Measurements from ENCODE around the gene PLSCR1. TPM values are rescaled to one million over a fixed set of nuclear protein-coding genes. Genes with fewer than 3 reads are reported as not detected.
"Not testable (repeated sequence)": the region's sequence is repeated elsewhere in the genome, so short reads cannot be mapped to it uniquely, and the experiment has no call there.

PLSCR1 gene
- total RNA-seq, 1 donor from 2014 or later, result 12.0 TPM

DNA sequence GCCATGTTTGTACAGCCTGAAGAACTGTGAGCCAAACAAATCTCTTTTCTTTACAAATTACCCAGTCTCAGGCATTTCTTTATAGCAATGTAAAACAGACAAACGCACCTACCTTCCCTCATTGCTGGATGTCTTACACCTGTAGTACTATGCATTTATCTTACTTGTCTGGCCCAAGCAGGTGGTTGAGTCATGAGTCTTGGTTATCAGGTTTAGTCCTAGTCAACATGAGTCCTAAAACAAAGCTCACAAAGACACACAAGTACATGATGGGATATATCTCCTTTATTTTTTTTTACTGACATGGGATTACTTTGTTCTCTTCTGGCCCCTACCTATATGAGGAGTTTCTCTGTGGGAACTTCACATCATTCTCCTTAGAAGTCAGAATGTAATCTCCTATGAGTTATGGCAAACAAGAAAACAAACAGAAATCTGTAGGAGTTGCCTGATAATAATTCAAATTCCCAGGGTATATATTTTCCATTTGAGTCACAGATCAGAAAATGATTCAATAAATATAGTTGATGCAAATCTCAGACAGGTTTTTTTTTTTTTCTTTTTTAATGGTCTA lies 41.4 kb downstream of the PLSCR1 start:
- H3K4me1 ChIP-seq (ENCODE audit: control insufficient read depth in 3 of 3, insufficient read depth in 3 of 3, low read length in 3 of 3), result no peaks in the 10 kb centered on the region
- no peaks in the 10 kb centered on the region for H3K9me3 ChIP-seq (ENCODE audit: control insufficient read depth in 3 of 3, low read length in 3 of 3)
- no peak overlapping the region for H3K9ac ChIP-seq (ENCODE audit: low read depth in 1 of 3, low read length in 3 of 3)
- no peak overlapping the region for H3K27ac ChIP-seq (ENCODE audit: low read depth, low read length)
- no peaks in the 10 kb centered on the region for H3K36me3 ChIP-seq (ENCODE audit: control insufficient read depth in 3 of 3, insufficient read depth in 3 of 3, low read length in 3 of 3)
- no peaks in the 10 kb centered on the region for H3K27me3 ChIP-seq (ENCODE audit: control insufficient read depth in 3 of 3, insufficient read depth in 3 of 3, low read length in 3 of 3)
- no peak overlapping the region for H3K4me3 ChIP-seq (ENCODE audit: low read length in 3 of 3)

DNA sequence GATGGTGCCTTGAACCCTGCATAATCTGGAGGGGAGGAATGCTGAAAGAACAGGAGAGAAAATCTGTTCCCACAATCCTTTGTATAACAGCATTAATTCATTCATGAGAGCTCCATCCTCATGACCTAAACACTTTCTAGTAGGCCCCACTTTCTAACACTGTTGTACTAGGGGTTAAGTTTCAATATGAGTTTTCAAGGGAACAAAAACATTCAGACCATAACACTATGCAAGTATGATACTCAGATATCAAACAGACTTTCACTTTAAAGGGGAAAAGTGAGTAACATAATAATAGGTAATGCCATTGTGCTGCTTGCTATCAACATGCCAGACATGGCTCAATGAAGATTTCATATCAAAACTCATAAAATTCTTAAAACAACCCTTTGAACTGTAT lies 42.7 kb downstream of the PLSCR1 start:
- no peaks in the 10 kb centered on the region for H3K4me1 ChIP-seq (ENCODE audit: control insufficient read depth in 3 of 3, insufficient read depth in 3 of 3, low read length in 3 of 3)
- no peak overlapping the region for H3K9ac ChIP-seq (ENCODE audit: low read depth in 1 of 3, low read length in 3 of 3)
- H3K27ac ChIP-seq (ENCODE audit: low read depth, low read length), result no peak overlapping the region
- no peaks in the 10 kb centered on the region for H3K27me3 ChIP-seq (ENCODE audit: control insufficient read depth in 3 of 3, insufficient read depth in 3 of 3, low read length in 3 of 3)
- no peaks in the 10 kb centered on the region for H3K36me3 ChIP-seq (ENCODE audit: control insufficient read depth in 3 of 3, insufficient read depth in 3 of 3, low read length in 3 of 3)
- no peaks in the 10 kb centered on the region for H3K9me3 ChIP-seq (ENCODE audit: control insufficient read depth in 3 of 3, low read length in 3 of 3)
- no peak overlapping the region for H3K4me3 ChIP-seq (ENCODE audit: low read length in 3 of 3)

DNA sequence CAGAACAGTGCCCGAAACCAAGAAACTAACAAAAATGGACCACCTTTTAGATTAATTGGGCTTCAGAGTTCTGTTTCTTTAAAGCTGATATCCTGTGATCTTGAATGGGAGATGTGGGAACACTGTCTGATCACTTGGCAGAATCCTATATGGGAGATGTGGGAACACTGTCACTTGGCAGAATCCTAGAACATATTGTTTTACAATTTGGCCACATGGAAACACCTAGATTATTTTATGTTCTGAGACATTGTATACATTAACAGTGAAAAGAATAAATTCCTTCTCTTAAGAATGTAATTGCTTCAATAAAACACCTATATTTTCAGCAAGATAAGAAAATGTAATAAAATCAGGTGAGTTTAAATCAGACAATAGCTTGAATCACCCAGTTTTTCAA lies 44.7 kb downstream of the PLSCR1 start:
- Histone ChIP-seq H3K4me3 (ENCODE audit: low read length in 3 of 3) (no peak overlapping the region), H3K27me3 (ENCODE audit: control insufficient read depth in 3 of 3, insufficient read depth in 3 of 3, low read length in 3 of 3) (no peaks in the 10 kb centered on the region), H3K9me3 (ENCODE audit: control insufficient read depth in 3 of 3, low read length in 3 of 3) (no peaks in the 10 kb centered on the region), H3K9ac (ENCODE audit: low read depth in 1 of 3, low read length in 3 of 3) (no peak overlapping the region), H3K27ac (ENCODE audit: low read depth, low read length) (no peak overlapping the region), H3K36me3 (ENCODE audit: control insufficient read depth in 3 of 3, insufficient read depth in 3 of 3, low read length in 3 of 3) (no peaks in the 10 kb centered on the region), H3K4me1 (ENCODE audit: control insufficient read depth in 3 of 3, insufficient read depth in 3 of 3, low read length in 3 of 3) (no peaks in the 10 kb centered on the region)

DNA sequence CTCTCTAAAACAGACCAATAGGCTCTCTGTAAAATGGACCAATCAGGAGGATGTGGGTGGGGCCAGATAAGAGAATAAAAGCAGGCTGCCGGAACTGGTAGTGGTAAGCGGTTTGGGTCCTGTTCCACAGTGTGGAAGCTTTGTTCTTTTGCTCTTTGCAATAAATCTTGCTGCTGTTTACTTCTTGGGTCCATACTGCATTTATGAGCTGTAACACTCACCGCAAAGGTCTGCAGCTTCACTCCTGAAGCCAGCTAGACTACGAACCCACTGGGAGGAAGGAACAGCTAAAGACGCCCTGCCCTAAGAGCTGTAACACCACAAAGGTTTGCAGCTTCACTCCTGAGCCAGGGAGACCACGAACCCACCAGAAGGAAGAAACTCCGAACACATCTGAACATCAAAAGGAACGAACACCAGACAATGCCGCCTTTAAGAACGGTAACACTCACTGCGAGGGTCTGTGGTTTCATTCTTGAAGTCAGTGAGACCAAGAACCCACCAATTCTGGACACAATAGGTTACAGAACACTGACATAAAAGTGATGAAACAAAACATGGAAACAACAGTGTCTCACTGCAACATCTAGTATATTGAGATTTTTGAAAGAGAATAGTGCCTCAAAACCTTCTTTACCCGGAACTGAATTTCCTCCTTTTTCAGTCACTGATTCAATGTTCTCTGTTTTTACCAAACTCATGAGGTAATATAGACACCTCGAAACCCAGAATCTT lies 46.2 kb downstream of the PLSCR1 start:
- Histone ChIP-seq H3K4me1 (ENCODE audit: control insufficient read depth in 3 of 3, insufficient read depth in 3 of 3, low read length in 3 of 3) (no peaks in the 10 kb centered on the region), H3K9ac (ENCODE audit: low read depth in 1 of 3, low read length in 3 of 3) (no peak overlapping the region), H3K36me3 (ENCODE audit: control insufficient read depth in 3 of 3, insufficient read depth in 3 of 3, low read length in 3 of 3) (no peaks in the 10 kb centered on the region), H3K4me3 (ENCODE audit: low read length in 3 of 3) (no peak overlapping the region), H3K27ac (ENCODE audit: low read depth, low read length) (no peak overlapping the region), H3K27me3 (ENCODE audit: control insufficient read depth in 3 of 3, insufficient read depth in 3 of 3, low read length in 3 of 3) (no peaks in the 10 kb centered on the region), H3K9me3 (ENCODE audit: control insufficient read depth in 3 of 3, low read length in 3 of 3) (no peaks in the 10 kb centered on the region)

DNA sequence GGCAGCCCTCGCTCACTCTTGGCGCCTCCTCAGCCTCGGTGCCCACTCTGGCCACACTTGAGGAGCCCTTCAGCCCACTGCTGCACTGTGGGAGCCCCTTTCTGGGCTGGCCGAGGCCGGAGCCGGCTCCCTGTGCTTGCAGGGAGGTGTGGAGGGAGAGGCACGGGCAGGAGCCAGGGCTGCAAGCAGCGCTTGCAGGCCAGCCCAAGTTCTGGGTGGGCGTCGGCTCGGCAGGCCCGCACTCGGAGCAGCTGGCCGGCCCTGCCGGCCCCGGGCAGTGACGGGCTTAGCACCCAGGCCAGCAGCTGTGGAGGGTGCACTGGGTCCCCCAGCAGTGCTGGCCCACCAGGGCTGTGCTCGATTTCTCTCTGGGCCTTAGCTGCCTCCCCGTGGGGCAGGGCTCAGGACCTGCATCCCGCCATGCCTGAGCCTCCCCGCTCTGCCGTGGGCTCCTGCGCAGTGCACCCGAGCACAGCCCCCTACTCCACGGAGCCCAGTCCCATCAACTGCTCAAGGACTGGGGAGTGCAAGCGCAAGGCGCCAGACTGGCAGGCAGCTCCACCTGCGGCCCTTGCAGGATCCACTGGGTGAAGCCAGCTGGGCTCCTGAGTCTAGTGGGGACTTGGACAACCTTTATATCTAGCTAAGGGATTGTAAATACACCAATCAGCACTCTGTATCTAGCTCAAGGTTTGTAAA lies 47.1 kb downstream of the PLSCR1 start:
- H3K9me3 ChIP-seq (ENCODE audit: control insufficient read depth in 3 of 3, low read length in 3 of 3); H3K4me3 ChIP-seq (ENCODE audit: low read length in 3 of 3); H3K27me3 ChIP-seq (ENCODE audit: control insufficient read depth in 3 of 3, insufficient read depth in 3 of 3, low read length in 3 of 3): not testable (repeated sequence)

DNA sequence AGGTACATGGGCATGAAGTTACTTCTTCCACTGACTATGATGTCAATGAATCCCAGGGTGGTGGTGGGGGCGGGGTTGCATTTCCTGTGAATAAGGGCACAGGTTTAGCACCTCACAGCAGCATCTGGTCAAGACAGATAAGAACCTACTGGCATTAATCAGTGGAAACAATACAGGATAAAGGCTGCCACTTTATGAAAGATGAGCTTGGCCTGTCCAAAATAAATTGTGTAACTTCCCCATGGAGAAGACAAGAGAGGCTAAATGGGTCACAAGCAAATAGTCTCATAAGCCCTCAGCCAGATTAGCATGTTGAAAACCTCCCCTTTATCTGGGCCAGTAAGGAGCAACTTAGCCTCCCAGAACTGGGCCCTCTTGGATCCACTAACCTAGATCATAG lies 47.7 kb downstream of the PLSCR1 start:
- no peaks in the 10 kb centered on the region for H3K36me3 ChIP-seq (ENCODE audit: control insufficient read depth in 3 of 3, insufficient read depth in 3 of 3, low read length in 3 of 3)

More for the DNA sequence above, 47.1 kb downstream of the PLSCR1 start:
- not testable (repeated sequence) for H3K27ac ChIP-seq (ENCODE audit: low read depth, low read length); H3K9ac ChIP-seq (ENCODE audit: low read depth in 1 of 3, low read length in 3 of 3); H3K4me1 ChIP-seq (ENCODE audit: control insufficient read depth in 3 of 3, insufficient read depth in 3 of 3, low read length in 3 of 3); H3K36me3 ChIP-seq (ENCODE audit: control insufficient read depth in 3 of 3, insufficient read depth in 3 of 3, low read length in 3 of 3)

DNA sequence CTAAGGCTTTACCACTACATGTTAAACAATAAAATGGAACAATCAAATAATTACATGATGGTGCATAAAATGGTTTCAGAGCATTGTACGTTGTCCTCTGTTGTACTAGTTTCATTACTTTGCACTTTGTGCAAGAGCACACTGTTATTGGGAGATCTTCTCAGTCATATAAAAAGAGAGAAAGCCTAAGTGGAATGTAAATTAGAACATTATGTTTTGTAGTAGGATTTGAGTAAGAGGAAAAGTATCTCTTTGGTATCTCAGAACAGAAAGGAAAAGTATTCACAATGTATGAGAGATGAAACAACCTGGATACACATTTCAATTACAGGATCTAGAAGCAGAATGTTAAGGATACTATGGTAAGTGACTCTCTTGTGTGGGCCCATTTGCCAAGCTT lies 48.2 kb downstream of the PLSCR1 start:
- Histone ChIP-seq H3K4me3 (ENCODE audit: low read length in 3 of 3) (no peak overlapping the region), H3K27me3 (ENCODE audit: control insufficient read depth in 3 of 3, insufficient read depth in 3 of 3, low read length in 3 of 3) (no peaks in the 10 kb centered on the region), H3K9me3 (ENCODE audit: control insufficient read depth in 3 of 3, low read length in 3 of 3) (no peaks in the 10 kb centered on the region), H3K36me3 (ENCODE audit: control insufficient read depth in 3 of 3, insufficient read depth in 3 of 3, low read length in 3 of 3) (no peaks in the 10 kb centered on the region), H3K9ac (ENCODE audit: low read depth in 1 of 3, low read length in 3 of 3) (no peak overlapping the region), H3K27ac (ENCODE audit: low read depth, low read length) (no peak overlapping the region), H3K4me1 (ENCODE audit: control insufficient read depth in 3 of 3, insufficient read depth in 3 of 3, low read length in 3 of 3) (no peaks in the 10 kb centered on the region)

More for the DNA sequence above, 47.7 kb downstream of the PLSCR1 start:
- H3K4me1 ChIP-seq (ENCODE audit: control insufficient read depth in 3 of 3, insufficient read depth in 3 of 3, low read length in 3 of 3), result no peaks in the 10 kb centered on the region
- H3K27ac ChIP-seq (ENCODE audit: low read depth, low read length), result no peak overlapping the region
- H3K4me3 ChIP-seq (ENCODE audit: low read length in 3 of 3), result no peak overlapping the region
- H3K9me3 ChIP-seq (ENCODE audit: control insufficient read depth in 3 of 3, low read length in 3 of 3), result no peaks in the 10 kb centered on the region
- H3K27me3 ChIP-seq (ENCODE audit: control insufficient read depth in 3 of 3, insufficient read depth in 3 of 3, low read length in 3 of 3), result no peaks in the 10 kb centered on the region
- no peak overlapping the region for H3K9ac ChIP-seq (ENCODE audit: low read depth in 1 of 3, low read length in 3 of 3)

DNA sequence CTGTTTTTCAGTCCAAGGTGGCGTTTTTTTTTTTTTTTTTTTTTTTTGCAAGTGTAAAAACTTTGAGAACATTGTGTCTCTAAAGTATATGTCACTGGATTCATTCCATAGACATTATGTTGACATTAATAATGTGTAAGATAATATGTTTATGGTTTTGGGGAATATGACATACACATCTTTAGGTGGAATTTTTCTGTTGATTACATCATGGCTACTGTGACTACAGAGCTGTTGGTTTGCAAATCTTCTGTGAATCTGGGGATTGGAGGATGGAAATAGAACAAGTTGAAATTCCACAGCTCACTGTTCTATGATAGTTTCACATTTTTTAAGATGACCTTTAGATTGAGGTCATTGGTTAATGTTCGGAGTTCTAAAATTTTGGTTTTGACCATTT lies 50.6 kb downstream of the PLSCR1 start:
- no peaks in the 10 kb centered on the region for H3K9me3 ChIP-seq (ENCODE audit: control insufficient read depth in 3 of 3, low read length in 3 of 3)
- H3K9ac ChIP-seq (ENCODE audit: low read depth in 1 of 3, low read length in 3 of 3), result no peak overlapping the region
- H3K27ac ChIP-seq (ENCODE audit: low read depth, low read length), result no peak overlapping the region
- H3K4me3 ChIP-seq (ENCODE audit: low read length in 3 of 3), result no peak overlapping the region
- H3K36me3 ChIP-seq (ENCODE audit: control insufficient read depth in 3 of 3, insufficient read depth in 3 of 3, low read length in 3 of 3), result no peaks in the 10 kb centered on the region
- no peaks in the 10 kb centered on the region for H3K27me3 ChIP-seq (ENCODE audit: control insufficient read depth in 3 of 3, insufficient read depth in 3 of 3, low read length in 3 of 3)
- no peaks in the 10 kb centered on the region for H3K4me1 ChIP-seq (ENCODE audit: control insufficient read depth in 3 of 3, insufficient read depth in 3 of 3, low read length in 3 of 3)

DNA sequence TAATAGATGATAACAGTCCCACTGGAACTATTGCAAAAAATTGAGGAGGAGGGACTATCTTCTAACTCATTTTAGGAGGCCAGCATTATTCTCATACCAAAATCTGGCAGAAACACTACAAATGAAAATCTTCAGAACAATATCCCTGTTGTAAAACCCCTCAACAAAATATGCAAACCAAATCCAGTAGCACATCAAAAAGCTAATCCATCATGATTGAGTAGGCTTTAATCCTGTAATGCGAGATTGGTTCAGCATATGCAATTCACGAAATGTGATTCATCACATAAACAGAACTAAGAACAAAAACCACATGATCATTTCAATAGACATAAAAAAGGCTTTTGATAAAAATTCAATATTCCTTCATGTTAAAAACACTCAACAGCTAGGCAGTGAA lies 51.2 kb downstream of the PLSCR1 start:
- Histone ChIP-seq H3K4me3 (ENCODE audit: low read length in 3 of 3) (no peak overlapping the region), H3K9me3 (ENCODE audit: control insufficient read depth in 3 of 3, low read length in 3 of 3) (no peaks in the 10 kb centered on the region), H3K4me1 (ENCODE audit: control insufficient read depth in 3 of 3, insufficient read depth in 3 of 3, low read length in 3 of 3) (no peaks in the 10 kb centered on the region), H3K36me3 (ENCODE audit: control insufficient read depth in 3 of 3, insufficient read depth in 3 of 3, low read length in 3 of 3) (no peaks in the 10 kb centered on the region), H3K27ac (ENCODE audit: low read depth, low read length) (no peak overlapping the region), H3K9ac (ENCODE audit: low read depth in 1 of 3, low read length in 3 of 3) (no peak overlapping the region), H3K27me3 (ENCODE audit: control insufficient read depth in 3 of 3, insufficient read depth in 3 of 3, low read length in 3 of 3) (no peaks in the 10 kb centered on the region)

DNA sequence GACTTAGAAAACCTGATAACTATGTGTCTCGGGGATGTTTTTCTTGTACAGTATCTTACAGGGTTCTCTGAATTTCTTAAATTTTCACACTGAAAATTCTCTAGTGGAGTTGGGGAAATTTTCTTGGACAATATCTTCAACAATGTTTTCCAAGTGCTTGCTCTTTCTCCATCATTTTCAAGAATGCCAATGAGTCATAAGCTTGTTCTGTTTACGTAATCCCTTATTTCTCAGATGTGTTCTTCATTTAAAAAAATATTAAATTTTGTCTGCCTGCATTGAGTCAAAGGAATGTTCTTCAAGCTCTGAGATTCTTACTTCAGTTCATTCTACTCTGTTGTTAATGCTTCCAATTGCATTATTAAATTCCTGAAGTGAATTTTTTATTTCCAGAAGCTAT lies 53.1 kb downstream of the PLSCR1 start:
- H3K36me3 ChIP-seq (ENCODE audit: control insufficient read depth in 3 of 3, insufficient read depth in 3 of 3, low read length in 3 of 3), result no peaks in the 10 kb centered on the region
- H3K9me3 ChIP-seq (ENCODE audit: control insufficient read depth in 3 of 3, low read length in 3 of 3), result no peaks in the 10 kb centered on the region
- H3K4me3 ChIP-seq (ENCODE audit: low read length in 3 of 3), result no peak overlapping the region
- no peak overlapping the region for H3K9ac ChIP-seq (ENCODE audit: low read depth in 1 of 3, low read length in 3 of 3)
- H3K4me1 ChIP-seq (ENCODE audit: control insufficient read depth in 3 of 3, insufficient read depth in 3 of 3, low read length in 3 of 3), result no peaks in the 10 kb centered on the region
- no peak overlapping the region for H3K27ac ChIP-seq (ENCODE audit: low read depth, low read length)
- no peaks in the 10 kb centered on the region for H3K27me3 ChIP-seq (ENCODE audit: control insufficient read depth in 3 of 3, insufficient read depth in 3 of 3, low read length in 3 of 3)

Measured in skeletal muscle tissue (tissue), 4 donors.